ENCODE results near the gene AGR2.

The AGR2 gene

DNA sequence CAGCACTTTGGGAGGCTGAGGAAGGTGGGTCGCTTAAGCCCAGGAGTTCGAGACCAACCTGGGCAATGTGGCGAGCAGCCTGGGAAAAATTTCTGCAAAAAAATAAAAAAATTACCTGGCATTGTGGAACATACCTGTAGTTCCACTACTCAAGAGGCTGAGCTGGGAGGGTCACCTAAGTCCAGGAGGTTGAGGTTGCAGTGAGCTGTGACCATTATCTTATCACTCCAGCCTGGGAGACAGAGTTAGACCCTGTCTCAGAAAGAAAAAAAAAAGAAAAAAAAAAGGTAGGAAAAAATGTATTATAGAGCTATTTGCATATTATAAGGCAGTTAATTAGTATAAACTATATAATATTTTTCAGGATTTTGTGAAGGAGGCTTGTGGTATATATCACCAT, 62.3 kb downstream of the AGR2 start:
- no peak for DNase-seq (ENCODE audit: low read depth in 1 of 2, low spot score in 1 of 2)
